ENCODE data around the gene UBE2E2.

DNA sequence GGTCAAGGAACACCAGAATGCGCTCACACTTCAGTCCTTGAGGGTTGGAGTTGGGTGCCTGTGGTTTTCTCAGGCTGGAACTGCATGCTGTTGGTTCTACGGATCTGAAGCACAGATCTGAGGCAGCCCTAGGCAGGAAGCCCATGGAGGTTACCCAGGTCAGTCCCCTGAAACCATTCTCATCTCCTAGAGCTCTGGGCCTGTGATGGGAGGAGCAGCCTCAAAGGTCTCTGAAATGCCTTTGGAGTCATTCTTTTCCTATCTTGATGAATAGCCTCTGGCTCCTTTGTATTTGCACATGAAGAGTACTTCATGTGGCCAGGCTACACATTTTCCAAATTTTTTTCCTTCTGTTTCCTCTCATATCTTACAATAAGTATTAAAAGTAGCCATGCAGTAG, 423.3 kb downstream of the UBE2E2 start:
- TF ChIP-seq, protein P1, sequence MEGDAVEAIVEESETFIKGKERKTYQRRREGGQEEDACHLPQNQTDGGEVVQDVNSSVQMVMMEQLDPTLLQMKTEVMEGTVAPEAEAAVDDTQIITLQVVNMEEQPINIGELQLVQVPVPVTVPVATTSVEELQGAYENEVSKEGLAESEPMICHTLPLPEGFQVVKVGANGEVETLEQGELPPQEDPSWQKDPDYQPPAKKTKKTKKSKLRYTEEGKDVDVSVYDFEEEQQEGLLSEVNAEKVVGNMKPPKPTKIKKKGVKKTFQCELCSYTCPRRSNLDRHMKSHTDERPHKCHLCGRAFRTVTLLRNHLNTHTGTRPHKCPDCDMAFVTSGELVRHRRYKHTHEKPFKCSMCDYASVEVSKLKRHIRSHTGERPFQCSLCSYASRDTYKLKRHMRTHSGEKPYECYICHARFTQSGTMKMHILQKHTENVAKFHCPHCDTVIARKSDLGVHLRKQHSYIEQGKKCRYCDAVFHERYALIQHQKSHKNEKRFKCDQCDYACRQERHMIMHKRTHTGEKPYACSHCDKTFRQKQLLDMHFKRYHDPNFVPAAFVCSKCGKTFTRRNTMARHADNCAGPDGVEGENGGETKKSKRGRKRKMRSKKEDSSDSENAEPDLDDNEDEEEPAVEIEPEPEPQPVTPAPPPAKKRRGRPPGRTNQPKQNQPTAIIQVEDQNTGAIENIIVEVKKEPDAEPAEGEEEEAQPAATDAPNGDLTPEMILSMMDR (IDR thresholded peaks at IDR 0.05; ENCODE audit: low read length): no peak
- TF ChIP-seq EZH2 (IDR thresholded peaks at IDR 0.05; ENCODE audit: borderline replicate concordance, low read length): no peak
